Stimulated activated CD4-positive, alpha-beta T cell treated with anti-CD3 and anti-CD28 coated beads, TNF-alpha, amount 100 ng/mL, for 1 hour (primary cell): ENCODE results near the gene SYK.

Experiments
- DNase-seq, 3 donors: peaks; one replicate each; pipeline ENCODE4 v3.0.0-alpha.2; 2020; ENCODE audit warnings: low read depth in 3 of 3, low spot score in 1 of 3

The SYK gene

DNA sequence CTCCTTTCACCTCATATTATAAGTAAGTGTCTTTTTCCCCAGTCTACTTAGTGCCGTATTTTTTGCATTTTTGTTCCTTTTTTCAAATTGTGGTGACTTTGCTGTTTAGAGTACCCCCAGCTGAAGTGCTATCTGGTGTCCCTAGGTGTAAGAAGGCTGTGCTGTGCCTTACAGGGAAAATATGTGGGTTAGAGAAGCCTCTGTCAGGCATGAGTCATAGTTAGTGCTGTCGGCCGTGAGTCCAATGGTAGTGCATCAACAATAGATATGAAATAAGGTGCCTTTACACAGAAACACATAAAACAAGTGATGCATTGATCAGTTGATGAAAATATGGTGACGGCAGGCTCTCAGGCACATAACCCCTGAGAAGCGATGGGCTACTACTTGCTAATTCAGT, 20.1 kb downstream of the SYK start:
- DNase-seq = no peak

DNA sequence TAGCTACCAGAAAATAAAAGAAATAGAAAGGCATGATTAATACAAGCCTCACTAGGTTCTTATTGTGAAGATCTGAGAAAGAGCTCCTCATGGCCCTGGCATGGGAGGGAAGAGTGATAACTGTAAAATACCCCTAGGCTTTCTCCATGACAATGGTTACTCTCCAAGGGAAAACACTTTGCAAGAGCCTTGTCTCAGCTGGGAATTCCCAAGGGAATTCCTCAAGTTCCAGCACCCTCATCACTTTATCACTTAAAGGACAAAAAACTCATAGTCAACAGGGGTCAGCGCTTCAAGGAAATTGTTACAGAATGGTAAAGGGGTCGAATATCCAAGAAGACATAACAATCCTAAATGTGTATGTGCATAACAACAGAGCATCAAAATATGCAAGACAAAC, 21.2 kb downstream of the SYK start:
- DNase-seq = no peak

DNA sequence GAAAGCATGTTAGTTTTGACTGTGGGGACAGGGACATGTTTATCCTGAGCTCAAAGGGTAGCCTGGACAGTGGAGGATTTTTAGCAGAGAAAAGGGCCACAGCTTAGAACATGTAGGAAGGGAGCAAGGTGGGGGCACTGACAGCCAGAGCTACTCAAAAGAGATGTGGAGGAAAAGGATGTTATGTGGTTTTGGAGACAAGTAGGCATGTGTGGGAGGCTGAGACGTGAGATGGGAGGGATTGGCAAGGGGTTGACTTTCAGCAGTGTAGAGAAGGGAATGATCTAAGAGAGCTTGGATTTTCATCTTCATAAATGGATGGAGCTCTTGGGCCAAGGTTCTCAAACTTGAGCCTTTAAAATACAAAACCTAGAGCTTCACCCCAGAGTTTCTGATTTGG, 24.0 kb downstream of the SYK start:
- no peak for DNase-seq

DNA sequence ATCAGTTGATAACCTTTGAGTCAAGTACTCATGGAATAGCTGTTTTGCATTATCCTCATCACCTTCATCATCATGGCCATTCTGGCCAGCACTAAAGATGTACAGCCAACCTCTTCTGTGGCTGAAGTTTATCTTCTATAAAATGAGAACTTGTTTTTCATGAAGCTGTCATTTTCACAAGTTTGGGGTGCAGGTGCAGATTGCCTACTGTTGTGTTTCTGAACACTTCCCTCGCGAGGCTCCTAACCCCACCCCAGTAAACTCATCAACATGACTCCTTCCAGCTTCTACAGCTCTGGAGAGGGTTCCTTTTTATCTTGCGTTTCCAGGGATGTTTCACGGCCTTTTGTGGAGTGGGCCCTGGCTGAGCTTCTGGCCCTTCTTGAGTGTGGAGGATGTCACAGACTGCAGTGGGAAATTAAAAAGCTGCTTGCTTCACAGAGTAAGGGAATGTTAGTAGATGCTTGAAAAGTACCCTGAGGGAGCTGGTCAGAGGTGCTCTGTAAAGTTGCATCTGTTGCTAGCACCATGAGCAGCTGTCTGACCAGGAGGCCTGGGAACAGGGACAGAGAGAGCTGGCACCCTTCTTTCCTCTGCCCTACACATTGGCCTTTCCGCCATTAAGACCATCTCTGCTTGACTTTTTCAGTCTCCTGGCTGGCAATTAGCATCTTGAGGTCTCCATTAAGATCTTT, 24.9 kb downstream of the SYK start:
- no peak for DNase-seq

DNA sequence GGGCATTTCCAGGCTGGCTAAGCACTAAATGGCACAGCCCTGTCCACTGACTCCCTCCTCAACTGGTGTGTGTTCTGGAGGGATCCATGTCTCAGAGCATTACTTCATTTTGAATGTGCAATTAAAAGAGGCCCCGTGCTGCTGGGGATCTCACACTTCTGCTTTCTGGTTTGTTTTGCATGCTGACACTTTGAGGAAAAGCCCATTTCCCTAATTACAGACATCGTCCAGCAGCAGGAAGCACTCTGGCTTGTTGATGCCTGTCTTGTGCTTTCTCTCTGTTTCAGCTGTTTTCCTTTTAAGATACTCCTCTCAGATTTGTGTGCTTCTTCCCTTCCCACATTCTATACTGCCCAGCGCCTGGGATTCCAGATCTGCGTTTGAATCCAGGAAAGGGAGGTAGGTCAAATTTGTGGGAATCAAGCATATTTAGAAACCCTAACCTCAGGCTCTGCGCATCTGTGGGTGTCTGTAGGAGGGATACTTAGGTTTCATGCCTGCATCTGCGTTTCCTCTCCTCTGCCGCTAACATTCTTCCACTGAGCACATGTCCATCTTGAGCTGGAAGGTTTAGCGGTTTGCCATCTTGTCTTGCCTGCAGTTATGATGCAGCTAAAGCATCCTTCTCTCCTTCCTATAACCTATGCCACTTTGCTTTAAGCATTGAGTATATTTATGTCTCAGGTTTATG, 25.7 kb downstream of the SYK start:
- no peak for DNase-seq

DNA sequence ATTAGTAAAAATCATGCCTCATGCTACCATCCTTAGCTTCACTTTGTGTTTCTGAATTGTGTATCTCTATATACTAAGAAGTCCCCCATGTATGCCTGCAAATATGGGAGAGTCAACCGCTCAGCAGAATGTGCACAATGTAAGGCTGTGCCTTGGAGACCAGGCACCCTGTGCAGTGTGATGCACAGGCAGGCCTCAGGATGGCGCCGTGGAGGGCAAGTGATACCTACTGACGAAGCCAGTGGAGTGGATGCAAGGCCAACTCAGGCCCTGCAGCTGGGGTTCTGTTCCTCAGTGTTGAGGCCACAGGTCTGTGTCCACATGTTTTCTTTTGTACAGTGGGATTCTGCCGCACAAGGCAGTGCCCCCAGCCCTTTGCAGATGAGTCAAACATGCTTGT, 28.4 kb downstream of the SYK start:
- no peak for DNase-seq

DNA sequence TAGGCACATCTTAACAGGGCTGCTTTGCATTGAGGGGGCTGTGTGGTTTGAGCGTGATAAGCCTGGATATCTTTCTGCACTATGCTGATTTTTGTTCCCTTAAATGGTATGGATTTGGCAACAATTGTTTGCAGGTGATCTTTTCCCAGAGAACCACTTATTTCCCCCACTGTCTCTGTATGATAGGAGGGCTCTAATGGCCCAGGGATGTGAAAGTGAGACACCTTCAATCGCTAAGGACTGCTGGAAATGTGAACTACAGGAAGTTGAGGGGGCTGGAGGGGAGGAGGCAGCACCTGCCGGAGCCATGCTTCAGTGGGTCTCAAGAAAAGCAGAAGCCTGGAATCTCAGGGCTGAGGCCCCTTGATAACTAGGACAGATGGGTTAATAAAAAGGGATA, 29.4 kb downstream of the SYK start:
- DNase-seq = no peak

DNA sequence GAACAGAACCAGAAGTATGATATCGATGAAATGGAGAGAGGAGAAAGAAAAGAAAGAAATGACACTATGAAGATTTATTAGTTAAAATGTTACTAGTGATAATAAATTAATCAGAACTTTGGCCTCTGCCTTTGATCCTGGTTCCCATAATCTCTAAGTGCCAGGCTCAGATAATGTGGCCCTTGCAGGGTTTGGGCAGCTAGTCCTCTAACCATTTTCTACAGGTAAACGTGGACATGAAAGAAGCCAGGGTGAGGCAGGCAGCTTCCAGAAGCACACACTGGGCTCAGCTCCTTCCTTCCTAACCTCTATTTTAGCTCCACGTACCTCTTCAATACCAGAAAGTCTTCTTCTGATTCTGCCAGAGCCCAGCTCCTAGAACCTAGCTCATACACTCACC, 30.6 kb downstream of the SYK start:
- DNase-seq = no peak

DNA sequence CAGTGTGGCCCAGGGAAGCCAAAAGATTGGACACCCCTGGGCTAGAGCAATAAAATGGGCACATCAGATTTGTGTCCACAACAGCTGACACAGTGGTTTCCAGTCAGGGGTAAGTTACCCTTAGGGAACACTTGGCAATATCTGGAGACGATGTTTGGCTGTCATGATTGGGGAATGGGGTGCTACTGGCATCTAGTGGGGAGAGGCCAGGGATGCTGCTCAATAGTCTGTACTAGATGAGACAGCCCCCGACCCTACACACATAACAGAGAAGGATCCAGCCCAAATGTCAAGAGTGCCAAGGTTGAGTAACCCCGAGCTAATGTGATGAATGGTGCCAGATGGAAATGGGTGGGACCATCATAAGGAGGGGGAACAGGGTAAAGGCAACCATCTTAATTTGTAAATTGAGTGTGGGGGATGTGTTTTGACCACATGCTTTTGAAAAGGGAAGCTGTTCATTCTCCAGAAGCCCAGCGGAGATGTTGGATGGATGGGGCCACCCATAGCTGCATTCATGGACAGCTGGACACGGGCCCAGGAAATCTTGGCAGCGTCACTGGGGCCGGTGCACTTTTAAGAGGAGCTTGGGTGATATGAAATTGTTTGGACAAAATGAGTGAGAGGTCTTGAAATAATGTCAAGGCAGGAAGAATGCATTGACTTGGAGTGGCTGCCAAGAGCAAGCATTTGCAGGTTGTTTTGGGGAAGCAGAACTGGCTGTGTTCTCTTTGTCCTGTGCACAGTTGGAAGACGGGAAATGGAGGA, 33.4 kb downstream of the SYK start:
- DNase-seq = no peak

DNA sequence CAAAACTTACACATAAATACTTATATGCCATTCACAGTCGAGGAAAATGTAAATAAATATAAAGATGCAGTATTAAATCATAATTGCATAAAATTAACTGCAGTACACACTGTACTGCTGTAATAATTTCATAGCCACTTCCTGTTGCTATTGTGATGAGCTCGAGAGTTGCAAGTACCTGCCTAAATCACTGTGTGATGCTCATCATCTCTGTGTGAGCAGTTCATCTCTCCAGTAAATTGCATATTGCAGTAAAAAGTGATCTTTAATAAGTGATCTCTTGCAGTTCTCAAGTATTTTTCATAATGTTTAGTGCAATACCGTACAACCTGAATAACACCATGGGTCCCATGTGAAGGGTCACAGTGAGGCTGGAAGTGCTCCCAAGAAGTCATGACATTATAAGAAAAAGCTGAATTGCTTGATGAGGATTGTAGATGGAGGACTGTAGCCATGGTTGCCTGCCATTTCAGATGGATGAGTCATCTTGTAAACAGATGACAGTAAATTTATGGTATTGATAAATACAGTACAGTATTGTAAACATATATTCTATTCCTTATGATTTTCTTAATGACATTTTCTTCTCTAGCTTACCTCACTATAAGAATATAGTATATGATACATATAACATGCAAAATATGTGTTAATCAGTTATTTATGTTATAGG, 34.9 kb downstream of the SYK start:
- no peak for DNase-seq

DNA sequence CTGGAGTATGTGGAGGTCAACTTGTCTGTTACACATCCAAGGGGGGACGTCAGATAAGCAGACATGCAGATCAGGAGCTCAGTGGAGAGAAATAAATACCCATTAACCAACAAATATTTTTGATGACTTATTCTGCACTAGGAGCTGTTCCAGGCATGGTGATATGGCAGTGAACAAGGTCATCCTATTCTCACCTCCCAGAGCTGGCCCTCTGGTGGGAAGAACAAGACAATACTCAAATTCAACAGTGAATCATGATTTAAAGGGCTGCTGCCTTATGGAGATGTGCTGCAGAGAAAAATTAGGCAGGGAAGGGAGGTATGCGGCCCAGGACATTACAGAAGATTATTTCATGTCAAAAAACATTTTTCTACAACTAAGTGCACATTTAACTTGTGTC, 36.5 kb downstream of the SYK start:
- DNase-seq = no peak

DNA sequence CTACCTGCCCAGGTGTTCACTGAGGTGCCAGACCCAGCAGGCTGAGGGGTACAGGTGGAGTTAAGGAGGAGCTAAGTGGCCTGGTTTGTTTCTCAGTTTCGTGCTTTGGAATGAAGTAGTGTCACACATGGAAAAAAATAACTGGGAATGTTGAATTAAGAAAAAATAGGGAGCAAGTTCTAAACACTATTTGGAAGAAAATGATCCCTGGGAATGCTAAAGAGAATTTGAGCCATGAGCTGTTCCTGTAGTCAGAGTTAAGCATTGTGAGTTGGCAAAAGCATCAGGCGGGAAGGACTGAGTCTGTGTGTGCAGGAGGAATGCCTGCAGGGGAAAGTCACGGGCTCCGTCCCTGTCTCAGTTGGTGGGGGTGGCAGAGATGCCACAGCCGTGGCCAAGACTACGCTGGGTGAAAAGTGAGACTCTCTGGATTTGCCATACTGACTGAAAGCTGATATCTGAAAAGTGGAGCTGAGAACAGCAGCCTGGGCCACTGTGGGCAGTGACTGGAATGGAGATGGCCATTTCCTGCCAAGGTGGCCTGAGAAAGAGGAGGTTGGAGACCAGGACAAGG, 37.0 kb downstream of the SYK start:
- DNase-seq = no peak

DNA sequence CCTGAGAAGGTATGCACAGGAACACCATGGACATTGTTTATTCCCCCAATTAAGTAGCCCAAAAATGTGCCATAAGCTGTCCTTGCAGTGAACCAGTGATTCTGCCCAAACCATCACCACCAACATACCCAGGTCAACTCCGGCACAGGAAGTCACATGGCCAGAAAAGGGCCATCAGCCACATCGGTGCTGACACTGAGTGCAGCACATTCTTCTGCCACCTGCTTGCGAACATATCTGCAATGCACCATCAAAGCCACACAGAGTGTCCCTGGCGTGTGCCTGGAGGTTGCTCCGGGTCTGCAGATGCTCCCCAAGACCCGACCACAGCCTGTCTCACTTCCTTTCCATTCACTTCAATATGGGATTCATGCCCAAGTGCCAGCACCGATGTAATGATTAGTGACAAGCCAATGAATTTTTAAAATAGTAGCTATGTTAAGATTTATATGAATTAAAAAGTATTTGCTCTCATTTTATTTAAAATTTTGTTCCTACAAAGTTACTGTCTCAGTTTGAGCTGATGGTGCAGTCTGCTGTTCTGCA, 37.6 kb downstream of the SYK start:
- no peak for DNase-seq

DNA sequence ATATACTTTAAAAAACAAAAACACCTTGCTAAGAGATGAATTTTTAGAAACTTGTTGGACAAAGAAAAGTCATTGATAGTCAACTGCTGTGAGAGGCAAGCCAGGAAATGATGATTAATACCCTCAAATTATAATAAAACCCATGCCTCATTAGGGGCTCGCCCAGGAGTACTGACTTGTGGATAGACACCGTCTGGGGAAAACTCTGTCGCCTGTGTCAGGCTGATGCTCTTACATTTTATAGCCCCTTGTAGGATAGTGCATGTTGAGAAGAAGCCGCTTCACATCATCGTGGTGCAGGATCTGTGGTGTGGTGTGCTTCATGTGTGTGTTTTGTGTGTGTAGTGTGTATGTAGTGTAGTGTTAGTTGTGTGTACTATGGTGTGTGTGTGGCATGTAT, 39.1 kb downstream of the SYK start:
- DNase-seq = no peak

DNA sequence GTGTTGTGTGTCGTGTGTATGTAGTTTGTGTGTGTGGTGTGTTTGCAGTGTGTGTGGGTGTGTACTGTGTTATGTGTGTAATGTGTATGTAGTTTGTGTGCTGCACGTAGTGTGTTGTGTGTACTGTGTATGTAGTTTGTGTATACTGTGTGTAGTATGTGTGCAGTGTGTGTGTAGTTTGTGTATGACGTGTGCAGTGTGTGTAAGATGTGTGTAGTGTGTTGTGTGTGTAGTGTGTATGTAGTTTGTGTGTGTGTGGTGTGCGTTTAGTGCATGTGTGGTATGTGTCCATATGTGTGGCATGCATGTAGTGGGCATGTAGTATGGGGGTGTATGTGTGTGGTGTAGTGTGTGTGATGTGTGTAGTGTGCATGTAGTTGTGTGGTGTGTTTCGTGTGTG, 39.6 kb downstream of the SYK start:
- no peak for DNase-seq

DNA sequence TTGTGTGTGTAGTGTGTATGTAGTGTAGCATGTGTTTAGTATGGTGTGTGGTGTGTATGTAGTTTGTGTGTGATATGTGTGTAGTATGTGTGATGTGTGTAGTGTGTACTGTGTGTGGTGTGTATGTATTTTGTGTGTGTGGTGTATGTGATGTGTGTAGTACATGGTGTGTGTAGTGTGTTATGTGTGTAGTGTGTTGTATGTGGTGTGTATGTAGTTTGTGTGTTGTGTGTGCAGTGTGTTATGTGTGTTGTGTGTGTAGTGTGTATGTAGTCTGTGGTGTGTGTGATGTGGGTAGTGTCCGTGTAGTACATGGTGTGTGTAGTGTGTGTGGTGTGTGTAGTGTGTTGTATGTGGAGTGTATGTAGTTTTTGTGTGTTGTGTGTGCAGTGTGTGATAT, 40.0 kb downstream of the SYK start:
- no peak for DNase-seq

DNA sequence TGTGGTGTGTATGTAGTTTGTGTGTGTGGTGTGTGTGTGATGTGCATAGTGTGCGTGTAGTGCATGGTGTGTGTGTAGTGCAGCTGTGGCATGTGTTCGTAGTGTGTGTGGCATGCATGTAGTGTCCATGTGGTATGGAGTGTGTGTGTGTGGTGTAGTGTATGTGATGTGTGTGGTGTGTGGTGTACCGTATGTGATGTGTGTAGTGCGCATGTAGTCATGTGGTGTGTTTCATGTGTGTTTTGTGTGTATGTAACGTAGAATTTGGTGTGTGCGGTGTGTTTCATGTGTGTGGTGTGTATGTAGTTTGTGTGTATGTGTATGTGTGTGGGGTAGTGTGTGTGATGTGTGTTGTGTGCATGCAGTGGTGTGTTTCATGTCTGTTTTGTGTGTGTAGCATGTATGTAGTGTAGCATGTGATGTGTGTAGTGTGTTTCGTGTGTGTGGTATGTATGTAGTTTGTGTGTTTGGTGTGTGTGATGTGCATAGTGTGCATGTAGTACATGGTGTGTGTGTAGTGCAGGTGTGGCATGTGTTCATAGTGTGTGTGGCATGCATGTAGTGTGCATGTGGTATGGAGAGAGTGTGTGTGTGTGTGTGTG, 40.7 kb downstream of the SYK start:
- DNase-seq = no peak

DNA sequence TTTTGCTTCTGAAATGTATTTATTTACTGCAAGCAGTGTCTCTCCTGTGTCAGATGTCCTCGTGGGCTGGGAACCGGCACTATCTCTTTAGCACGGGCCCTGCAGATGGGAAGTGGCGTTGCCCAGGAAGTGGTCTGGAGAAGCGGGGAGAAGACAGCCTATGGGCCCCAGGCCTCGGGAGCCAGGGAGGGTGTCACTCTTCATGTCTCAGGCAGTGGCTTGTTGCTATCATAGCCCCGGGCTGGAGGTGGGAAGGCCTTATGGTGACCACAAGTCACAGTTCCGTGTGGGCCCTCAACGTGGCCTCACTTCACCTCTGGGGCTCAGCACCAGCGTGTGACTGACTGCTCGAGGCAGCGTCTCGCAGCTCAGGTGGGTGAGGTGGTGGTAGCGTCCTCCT, 41.4 kb downstream of the SYK start:
- no peak for DNase-seq

DNA sequence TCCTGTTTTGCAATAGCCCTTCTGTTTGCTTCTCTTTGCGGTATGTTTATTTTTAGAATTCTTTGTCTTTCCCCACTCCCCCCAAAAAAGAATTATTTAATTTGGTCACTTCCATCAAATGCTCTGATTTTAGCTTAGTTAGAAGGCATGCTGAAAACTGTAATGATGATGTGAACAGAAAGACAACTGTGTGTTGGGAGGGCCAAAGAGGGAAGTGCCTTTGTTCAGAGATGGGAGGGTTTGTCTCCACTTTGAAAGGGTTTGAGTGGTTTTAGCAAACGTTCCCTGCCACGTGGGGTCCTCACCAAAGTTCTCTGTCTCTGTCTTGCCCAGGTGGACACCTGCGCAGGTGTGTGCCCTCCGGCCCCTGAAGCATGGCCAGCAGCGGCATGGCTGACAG, 41.9 kb downstream of the SYK start:
- DNase-seq = no peak

DNA sequence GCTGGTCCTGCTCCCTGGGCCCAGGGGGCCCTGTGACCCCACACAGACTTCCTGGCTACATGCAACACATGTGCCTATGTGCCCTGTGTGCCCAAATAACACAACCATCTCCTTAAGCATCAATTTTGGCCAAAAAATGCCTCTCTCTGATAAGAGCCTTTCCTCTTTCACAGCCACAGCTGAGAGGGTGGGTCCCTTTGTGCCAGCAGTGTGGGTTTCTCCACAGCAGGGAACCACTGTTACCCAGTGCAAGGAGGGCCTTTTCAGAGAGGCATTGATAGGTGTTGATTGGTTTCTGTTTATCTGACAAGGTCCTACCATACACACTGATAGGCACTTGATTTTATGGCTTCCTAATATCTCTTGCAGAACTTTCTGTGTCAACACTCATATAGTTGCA, 42.7 kb downstream of the SYK start:
- no peak for DNase-seq
